ENCODE data around the gene SOX10. TPM values are rescaled to one million over a fixed set of nuclear protein-coding genes. Genes with fewer than 3 reads are reported as not detected.

Gene SOX10
- total and polyA plus RNA-seq, 9 of the 15 experiments (the other 6 are each of a cell fraction or from before 2014, with no cell fraction given), result not detected

DNA sequence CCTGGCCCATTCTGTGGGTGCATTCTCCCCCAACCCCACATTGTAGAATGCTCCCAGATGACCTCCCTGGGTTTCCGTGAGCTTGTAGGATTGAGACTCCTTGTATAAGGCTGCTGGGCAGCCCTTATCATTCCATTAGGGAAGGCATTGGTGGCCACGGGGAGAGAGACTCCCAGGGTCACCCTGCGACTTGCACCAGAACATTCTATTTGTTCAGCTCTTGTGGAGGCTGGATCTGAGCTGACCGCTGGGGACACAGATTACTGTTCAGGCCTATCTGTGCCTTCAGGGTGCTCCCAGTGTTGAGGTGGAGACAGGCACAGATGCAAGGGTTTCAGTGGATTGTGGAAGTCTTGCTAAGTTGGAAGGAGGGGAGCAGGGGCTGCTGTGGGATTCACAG lies 60.4 kb downstream of the SOX10 start (continued):
- TF ChIP-seq IRF2 (CRISPR knock-in tag; IDR thresholded peaks at IDR 0.05) (no peak), DPF2 (IDR thresholded peaks at IDR 0.05) (no peak), CREB1 (IDR thresholded peaks at IDR 0.05) (no peak), CREB1 (CRISPR knock-in tag; IDR thresholded peaks at IDR 0.05) (no peak), POU5F1 (IDR thresholded peaks at IDR 0.05; ENCODE audit: borderline replicate concordance, low read depth, low read length, partially characterized antibody) (no peak), CC2D1A (IDR thresholded peaks at IDR 0.05) (no peak), RAD21 (CRISPR knock-in tag; conservative IDR thresholded peaks at IDR 0.05 in 1 of 2, IDR thresholded peaks at IDR 0.05 in 1 of 2) (no peak), GABPA (tag; conservative IDR thresholded peaks at IDR 0.05; ENCODE audit: low read depth) (no peak)
- TF ChIP-seq, protein P1, sequence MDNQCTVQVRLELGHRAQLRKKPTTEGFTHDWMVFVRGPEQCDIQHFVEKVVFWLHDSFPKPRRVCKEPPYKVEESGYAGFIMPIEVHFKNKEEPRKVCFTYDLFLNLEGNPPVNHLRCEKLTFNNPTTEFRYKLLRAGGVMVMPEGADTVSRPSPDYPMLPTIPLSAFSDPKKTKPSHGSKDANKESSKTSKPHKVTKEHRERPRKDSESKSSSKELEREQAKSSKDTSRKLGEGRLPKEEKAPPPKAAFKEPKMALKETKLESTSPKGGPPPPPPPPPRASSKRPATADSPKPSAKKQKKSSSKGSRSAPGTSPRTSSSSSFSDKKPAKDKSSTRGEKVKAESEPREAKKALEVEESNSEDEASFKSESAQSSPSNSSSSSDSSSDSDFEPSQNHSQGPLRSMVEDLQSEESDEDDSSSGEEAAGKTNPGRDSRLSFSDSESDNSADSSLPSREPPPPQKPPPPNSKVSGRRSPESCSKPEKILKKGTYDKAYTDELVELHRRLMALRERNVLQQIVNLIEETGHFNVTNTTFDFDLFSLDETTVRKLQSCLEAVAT (IDR thresholded peaks at IDR 0.05), result no peak
- TF ChIP-seq, protein P2, sequence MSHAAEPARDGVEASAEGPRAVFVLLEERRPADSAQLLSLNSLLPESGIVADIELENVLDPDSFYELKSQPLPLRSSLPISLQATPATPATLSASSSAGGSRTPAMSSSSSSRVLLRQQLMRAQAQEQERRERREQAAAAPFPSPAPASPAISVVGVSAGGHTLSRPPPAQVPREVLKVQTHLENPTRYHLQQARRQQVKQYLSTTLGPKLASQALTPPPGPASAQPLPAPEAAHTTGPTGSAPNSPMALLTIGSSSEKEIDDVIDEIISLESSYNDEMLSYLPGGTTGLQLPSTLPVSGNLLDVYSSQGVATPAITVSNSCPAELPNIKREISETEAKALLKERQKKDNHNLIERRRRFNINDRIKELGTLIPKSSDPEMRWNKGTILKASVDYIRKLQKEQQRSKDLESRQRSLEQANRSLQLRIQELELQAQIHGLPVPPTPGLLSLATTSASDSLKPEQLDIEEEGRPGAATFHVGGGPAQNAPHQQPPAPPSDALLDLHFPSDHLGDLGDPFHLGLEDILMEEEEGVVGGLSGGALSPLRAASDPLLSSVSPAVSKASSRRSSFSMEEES (CRISPR knock-in tag; IDR thresholded peaks at IDR 0.05), result no peak

Small RNA genes lying within 50 kb of the gene (microRNA-seq; reads per million reads assigned to microRNA genes)
- not detected for gene MIR4534 (ENCODE audit: borderline microRNAs expressed)
- gene MIR6820 (ENCODE audit: borderline microRNAs expressed), result 1.0 reads per million, percentile 7 among the genes with 10 or more reads in this experiment

Other genes starting within 250 kb of the SOX10 start
Only the 7 nearest of the 12 such genes appear.
- 282 and 295 TPM in 2 replicates for gene EIF3L, start 135.1 kb downstream of the SOX10 start, total RNA-seq (2014; rRNA removed)
- gene EIF3L, start 135.1 kb downstream of the SOX10 start, total RNA-seq (2014; rRNA removed; fragmentation: Illumina TruSeq; extraction: Trizol), result 347 and 353 TPM in 2 replicates
- gene EIF3L, start 135.1 kb downstream of the SOX10 start, total RNA-seq (2015; rRNA removed; fragmentation: Illumina TruSeq; extraction: Trizol), result 306 and 312 TPM in 2 replicates
- gene EIF3L, start 135.1 kb downstream of the SOX10 start, total RNA-seq (2021), result 402 and 426 TPM in 2 replicates
- gene EIF3L, start 135.1 kb downstream of the SOX10 start, polyA plus RNA-seq (2011; rRNA removed), result 699 and 703 TPM in 2 replicates
- 395 and 506 TPM in 2 replicates for gene EIF3L, start 135.1 kb downstream of the SOX10 start, polyA plus RNA-seq (2014; fragmentation: Illumina TruSeq; extraction: Trizol)
- gene EIF3L, start 135.1 kb downstream of the SOX10 start, polyA plus RNA-seq (2014; fragmentation: Nextera tagmentation; extraction: Ambion mirVana), result 100 to 1,000 TPM; 368 to 462 TPM
- 257 and 313 TPM in 2 replicates for gene EIF3L, start 135.1 kb downstream of the SOX10 start, polyA plus RNA-seq (2014; rRNA removed)
- gene MICALL1, start 78.3 kb downstream of the SOX10 start, total RNA-seq (2014; rRNA removed), result 9.3 and 13.9 TPM in 2 replicates
- 5.9 and 6.4 TPM in 2 replicates for gene MICALL1, start 78.3 kb downstream of the SOX10 start, total RNA-seq (2014; rRNA removed; fragmentation: Illumina TruSeq; extraction: Trizol)
- 6.1 and 7.6 TPM in 2 replicates for gene MICALL1, start 78.3 kb downstream of the SOX10 start, total RNA-seq (2015; rRNA removed; fragmentation: Illumina TruSeq; extraction: Trizol)
- gene MICALL1, start 78.3 kb downstream of the SOX10 start, total RNA-seq (2021), result 20.4 and 21.5 TPM in 2 replicates
- 4.0 and 5.8 TPM in 2 replicates for gene MICALL1, start 78.3 kb downstream of the SOX10 start, polyA plus RNA-seq (2011; rRNA removed)
- gene MICALL1, start 78.3 kb downstream of the SOX10 start, polyA plus RNA-seq (2014; fragmentation: Illumina TruSeq; extraction: Trizol), result 10.4 and 11.4 TPM in 2 replicates
- gene MICALL1, start 78.3 kb downstream of the SOX10 start, polyA plus RNA-seq (2014; fragmentation: Nextera tagmentation; extraction: Ambion mirVana), result under 1 TPM; 0.32 to 0.62 TPM
- gene MICALL1, start 78.3 kb downstream of the SOX10 start, polyA plus RNA-seq (2014; rRNA removed), result 7.7 and 8.2 TPM in 2 replicates
- 0.32 and 0.82 TPM in 2 replicates for gene C22orf23, start 31.0 kb downstream of the SOX10 start, total RNA-seq (2014; rRNA removed)
- 0.25 and 0.48 TPM in 2 replicates for gene C22orf23, start 31.0 kb downstream of the SOX10 start, total RNA-seq (2014; rRNA removed; fragmentation: Illumina TruSeq; extraction: Trizol)
- gene C22orf23, start 31.0 kb downstream of the SOX10 start, total RNA-seq (2015; rRNA removed; fragmentation: Illumina TruSeq; extraction: Trizol), result 0.26 and 0.51 TPM in 2 replicates
- 0.49 and 0.64 TPM in 2 replicates for gene C22orf23, start 31.0 kb downstream of the SOX10 start, total RNA-seq (2021)
- gene C22orf23, start 31.0 kb downstream of the SOX10 start, polyA plus RNA-seq (2011; rRNA removed), result 0.33 and 0.79 TPM in 2 replicates
- gene C22orf23, start 31.0 kb downstream of the SOX10 start, polyA plus RNA-seq (2014; fragmentation: Illumina TruSeq; extraction: Trizol), result 0.69 and 1.0 TPM in 2 replicates
- gene C22orf23, start 31.0 kb downstream of the SOX10 start, polyA plus RNA-seq (2014; fragmentation: Nextera tagmentation; extraction: Ambion mirVana), result under 1 TPM; 0.53 to 0.91 TPM
- gene C22orf23, start 31.0 kb downstream of the SOX10 start, polyA plus RNA-seq (2014; rRNA removed), result 0.65 and 0.82 TPM in 2 replicates
- 240 and 294 TPM in 2 replicates for gene POLR2F, start 30.9 kb downstream of the SOX10 start, total RNA-seq (2014; rRNA removed)
- gene POLR2F, start 30.9 kb downstream of the SOX10 start, total RNA-seq (2014; rRNA removed; fragmentation: Illumina TruSeq; extraction: Trizol), result 73.2 and 98.9 TPM in 2 replicates
- gene POLR2F, start 30.9 kb downstream of the SOX10 start, total RNA-seq (2015; rRNA removed; fragmentation: Illumina TruSeq; extraction: Trizol), result 115 and 129 TPM in 2 replicates
- gene POLR2F, start 30.9 kb downstream of the SOX10 start, total RNA-seq (2021), result 145 and 162 TPM in 2 replicates
- 89.4 and 116 TPM in 2 replicates for gene POLR2F, start 30.9 kb downstream of the SOX10 start, polyA plus RNA-seq (2011; rRNA removed)
- 156 and 168 TPM in 2 replicates for gene POLR2F, start 30.9 kb downstream of the SOX10 start, polyA plus RNA-seq (2014; fragmentation: Illumina TruSeq; extraction: Trizol)
- gene POLR2F, start 30.9 kb downstream of the SOX10 start, polyA plus RNA-seq (2014; fragmentation: Nextera tagmentation; extraction: Ambion mirVana), result 100 to 1,000 TPM; 187 to 195 TPM
- 410 and 469 TPM in 2 replicates for gene POLR2F, start 30.9 kb downstream of the SOX10 start, polyA plus RNA-seq (2014; rRNA removed)
- gene PICK1, start 72.8 kb upstream of the SOX10 start, total RNA-seq (2014; rRNA removed), result 8.6 and 11.3 TPM in 2 replicates
- gene PICK1, start 72.8 kb upstream of the SOX10 start, total RNA-seq (2014; rRNA removed; fragmentation: Illumina TruSeq; extraction: Trizol), result 4.3 and 5.2 TPM in 2 replicates
- 6.5 and 6.7 TPM in 2 replicates for gene PICK1, start 72.8 kb upstream of the SOX10 start, total RNA-seq (2015; rRNA removed; fragmentation: Illumina TruSeq; extraction: Trizol)
- gene PICK1, start 72.8 kb upstream of the SOX10 start, total RNA-seq (2021), result 7.1 and 9.2 TPM in 2 replicates
- 9.6 and 14.5 TPM in 2 replicates for gene PICK1, start 72.8 kb upstream of the SOX10 start, polyA plus RNA-seq (2011; rRNA removed)
- 7.1 and 7.9 TPM in 2 replicates for gene PICK1, start 72.8 kb upstream of the SOX10 start, polyA plus RNA-seq (2014; fragmentation: Illumina TruSeq; extraction: Trizol)
- gene PICK1, start 72.8 kb upstream of the SOX10 start, polyA plus RNA-seq (2014; fragmentation: Nextera tagmentation; extraction: Ambion mirVana), result under 1 TPM in 1 of 2 experiments, not detected in 1; 0.06 TPM
- gene PICK1, start 72.8 kb upstream of the SOX10 start, polyA plus RNA-seq (2014; rRNA removed), result 9.4 and 11.0 TPM in 2 replicates
- not detected in 2 replicates for gene SLC16A8, start 99.6 kb upstream of the SOX10 start, total RNA-seq (2014; rRNA removed)
- not detected in 2 replicates for gene SLC16A8, start 99.6 kb upstream of the SOX10 start, total RNA-seq (2014; rRNA removed; fragmentation: Illumina TruSeq; extraction: Trizol)
- gene SLC16A8, start 99.6 kb upstream of the SOX10 start, total RNA-seq (2015; rRNA removed; fragmentation: Illumina TruSeq; extraction: Trizol), result not detected in 2 replicates
- not detected in 2 replicates for gene SLC16A8, start 99.6 kb upstream of the SOX10 start, total RNA-seq (2021)
- gene SLC16A8, start 99.6 kb upstream of the SOX10 start, polyA plus RNA-seq (2011; rRNA removed), result not detected in 2 replicates
- gene SLC16A8, start 99.6 kb upstream of the SOX10 start, polyA plus RNA-seq (2014; fragmentation: Illumina TruSeq; extraction: Trizol), result not detected in 2 replicates
- gene SLC16A8, start 99.6 kb upstream of the SOX10 start, polyA plus RNA-seq (2014; fragmentation: Nextera tagmentation; extraction: Ambion mirVana), result not detected
- not detected in 2 replicates for gene SLC16A8, start 99.6 kb upstream of the SOX10 start, polyA plus RNA-seq (2014; rRNA removed)
- not detected in 2 replicates for gene BAIAP2L2, start 126.1 kb upstream of the SOX10 start, total RNA-seq (2014; rRNA removed)
- not detected in 2 replicates for gene BAIAP2L2, start 126.1 kb upstream of the SOX10 start, total RNA-seq (2014; rRNA removed; fragmentation: Illumina TruSeq; extraction: Trizol)
- not detected in 2 replicates for gene BAIAP2L2, start 126.1 kb upstream of the SOX10 start, total RNA-seq (2015; rRNA removed; fragmentation: Illumina TruSeq; extraction: Trizol)
- 0.13 and 0.22 TPM in 2 replicates for gene BAIAP2L2, start 126.1 kb upstream of the SOX10 start, total RNA-seq (2021)
- 0.07 and 0.09 TPM in 2 replicates for gene BAIAP2L2, start 126.1 kb upstream of the SOX10 start, polyA plus RNA-seq (2011; rRNA removed)
- gene BAIAP2L2, start 126.1 kb upstream of the SOX10 start, polyA plus RNA-seq (2014; fragmentation: Illumina TruSeq; extraction: Trizol), result 0.07 TPM in 1 of 2 replicates, not detected in the other
- under 1 TPM in 1 of 2 experiments, not detected in 1; 0.04 TPM for gene BAIAP2L2, start 126.1 kb upstream of the SOX10 start, polyA plus RNA-seq (2014; fragmentation: Nextera tagmentation; extraction: Ambion mirVana)
- 0.11 and 0.86 TPM in 2 replicates for gene BAIAP2L2, start 126.1 kb upstream of the SOX10 start, polyA plus RNA-seq (2014; rRNA removed)